Neuronal stem cell (in vitro differentiated cells): Measurements from ENCODE around the gene PARD3.

Source experiments
- DNase-seq: peaks from one replicate; pipeline ENCODE4 v3.0.0-alpha.2; 2013; ENCODE audit warnings: low spot score
- H2AFZ ChIP-seq: one replicate; pipeline ENCODE4 v1.6.1; 2013; ENCODE audit warnings: mild to moderate bottlenecking, low read length, inconsistent platforms
- H2AK5ac ChIP-seq: 2 replicates; pipeline ENCODE4 v1.6.1; 2013; ENCODE audit warnings: low read depth, mild to moderate bottlenecking, inconsistent platforms, low read length, moderate library complexity, mixed read lengths
- H2BK120ac ChIP-seq: 2 replicates; pipeline ENCODE4 v1.6.1; 2013; ENCODE audit warnings: low read depth, mild to moderate bottlenecking, inconsistent platforms, low read length, moderate library complexity, mixed read lengths
- H2BK12ac ChIP-seq: one replicate; pipeline ENCODE4 v1.6.1; 2013; ENCODE audit warnings: low read length, inconsistent platforms
- H2BK15ac ChIP-seq: 2 replicates; pipeline ENCODE4 v1.6.1; 2013; ENCODE audit warnings: mild to moderate bottlenecking, low read length, inconsistent platforms, mixed read lengths
- H2BK5ac ChIP-seq: one replicate; pipeline ENCODE4 v1.6.1; 2013; ENCODE audit warnings: inconsistent platforms, mild to moderate bottlenecking, low read length, moderate library complexity
- H3K14ac ChIP-seq: one replicate; pipeline ENCODE4 v1.6.1; 2013; ENCODE audit warnings: low read length, inconsistent platforms
- H3K18ac ChIP-seq: 2 replicates; pipeline ENCODE4 v1.6.1; 2013; ENCODE audit warnings: low read length, inconsistent platforms
- H3K23ac ChIP-seq: 2 replicates; pipeline ENCODE4 v1.6.1; 2013; ENCODE audit warnings: low read depth, mild to moderate bottlenecking, mixed read lengths, low read length, inconsistent platforms; ENCODE audit not compliant: poor library complexity
- H3K27ac ChIP-seq: replicated peaks from 3 replicates; pipeline ENCODE4 v1.5.1; 2013; ENCODE audit warnings: low read length, inconsistent platforms
- H3K27me3 ChIP-seq, 3 experiments: 2 replicates each; pipeline ENCODE4 v1.6.1; 2013; ENCODE audit warnings: low read length in 3 of 3, mild to moderate bottlenecking in 2 of 3, inconsistent platforms in 1 of 3, low read depth in 1 of 3, mixed read lengths in 1 of 3, moderate library complexity in 1 of 3; ENCODE audit not compliant: control insufficient read depth in 3 of 3, insufficient read depth in 3 of 3
- H3K36me3 ChIP-seq, 2 donors: replicated peaks in 1 of 2; 2 replicates each; pipeline ENCODE4 v1.6.1; 2013; ENCODE audit warnings: low read length in 2 of 2; ENCODE audit not compliant: control insufficient read depth in 2 of 2, insufficient read depth in 2 of 2
- H3K4ac ChIP-seq: 2 replicates; pipeline ENCODE4 v1.6.1; 2013; ENCODE audit warnings: inconsistent platforms, mild to moderate bottlenecking, low read length, moderate library complexity
- H3K4me1 ChIP-seq, 2 donors: 1 replicate in 1 of 2; 2 replicates in 1 of 2; pipeline ENCODE4 v1.6.1; 2013; ENCODE audit warnings: low read length in 2 of 2, low read depth in 1 of 2; ENCODE audit not compliant: control insufficient read depth in 2 of 2, insufficient read depth in 1 of 2
- H3K4me2 ChIP-seq: one replicate; pipeline ENCODE4 v1.6.1; 2013; ENCODE audit warnings: mild to moderate bottlenecking, low read length, inconsistent platforms; ENCODE audit not compliant: insufficient read depth, poor library complexity, severe bottlenecking
- H3K4me3 ChIP-seq, 2 donors: 2 replicates each; pipeline ENCODE4 v1.5.1; 2013; ENCODE audit warnings: low read length in 2 of 2, mild to moderate bottlenecking in 2 of 2, inconsistent platforms in 1 of 2, moderate library complexity in 1 of 2
- H3K79me1 ChIP-seq: one replicate; pipeline ENCODE4 v1.6.1; 2013; ENCODE audit warnings: low read depth, mild to moderate bottlenecking, inconsistent platforms, low read length, moderate library complexity
- H3K9ac ChIP-seq: one replicate; pipeline ENCODE4 v1.6.1; 2013; ENCODE audit warnings: mild to moderate bottlenecking, low read depth, low read length, inconsistent platforms; ENCODE audit not compliant: poor library complexity
- H3K9me3 ChIP-seq, 2 donors: replicated peaks in 1 of 2; 2 replicates each; pipeline versions ENCODE3 to v1.6.1; 2013; ENCODE audit warnings: low read length in 2 of 2, mild to moderate bottlenecking in 2 of 2, inconsistent platforms in 1 of 2, low read depth in 1 of 2, mixed read lengths in 1 of 2, moderate library complexity in 1 of 2; ENCODE audit not compliant: control insufficient read depth in 2 of 2, insufficient read depth in 1 of 2
- H4K8ac ChIP-seq: one replicate; pipeline ENCODE4 v1.6.1; 2013; ENCODE audit warnings: low read depth, mild to moderate bottlenecking, inconsistent platforms, low read length, moderate library complexity
- H4K91ac ChIP-seq: one replicate; pipeline ENCODE4 v1.6.1; 2013; ENCODE audit warnings: low read length, low read depth, mild to moderate bottlenecking, inconsistent platforms; ENCODE audit not compliant: poor library complexity
- WGBS, 2 donors: extraction: QIAGEN DNeasy Blood & Tissue Kit; methylation state at CpG; one replicate each; pipeline ENCODE4 v1.1.7; 2013; ENCODE audit warnings: missing lambda C conversion rate in 2 of 2, mixed read lengths in 1 of 2; ENCODE audit not compliant: insufficient read length in 2 of 2, insufficient replicate concordance in 1 of 2; ENCODE audit errors: extremely low coverage in 2 of 2; 5-methylcytosine and 5-hydroxymethylcytosine counted together

Gene PARD3

DNA sequence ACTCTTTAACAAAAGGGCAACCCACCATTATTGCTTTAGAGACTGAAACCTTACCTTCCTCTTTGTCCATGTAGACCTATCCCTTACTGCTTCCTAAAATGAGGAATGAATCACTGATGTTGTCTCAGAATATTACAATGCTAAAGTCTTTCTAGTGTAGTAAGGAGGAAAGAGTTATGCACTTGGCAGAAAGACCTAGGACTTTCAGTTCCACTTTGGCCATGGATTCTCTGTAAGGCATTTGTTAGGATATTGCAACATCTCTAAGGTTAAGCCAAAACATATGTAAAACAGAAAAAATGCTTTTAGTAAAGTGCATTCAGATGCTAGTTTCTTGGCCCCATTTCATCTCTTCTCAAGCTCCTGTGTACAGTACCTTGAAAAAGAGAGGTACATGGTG is 230.9 kb downstream of the PARD3 start:
- H3K4ac ChIP-seq = no peak overlapping the region
- H3K9me3 ChIP-seq = no peaks in the 10 kb centered on the region
- no peak for DNase-seq
- H3K23ac ChIP-seq = no peak overlapping the region
- H2BK12ac ChIP-seq = no peak overlapping the region
- H3K79me1 ChIP-seq = no peaks in the 10 kb centered on the region
- H2BK15ac ChIP-seq = no peak overlapping the region
- H3K4me2 ChIP-seq = no peak overlapping the region
- H3K9ac ChIP-seq = no peak overlapping the region
- no peak overlapping the region for H4K91ac ChIP-seq
- H3K14ac ChIP-seq = no peak overlapping the region
- no peak overlapping the region for H3K4me3 ChIP-seq
- H2AK5ac ChIP-seq = no peak overlapping the region
- no peak overlapping the region for H2AFZ ChIP-seq
- H3K4me1 ChIP-seq = peaks cover 0 to 7% of the 10 kb centered on the region in 2 donors
- H3K27ac ChIP-seq = no peak overlapping the region
- no peaks in the 10 kb centered on the region for H3K36me3 ChIP-seq
- no peaks in the 10 kb centered on the region for H3K27me3 ChIP-seq
- no peak overlapping the region for H2BK120ac ChIP-seq
- H4K8ac ChIP-seq = no peak overlapping the region
- no peak overlapping the region for H2BK5ac ChIP-seq
- no peak overlapping the region for H3K18ac ChIP-seq

DNA sequence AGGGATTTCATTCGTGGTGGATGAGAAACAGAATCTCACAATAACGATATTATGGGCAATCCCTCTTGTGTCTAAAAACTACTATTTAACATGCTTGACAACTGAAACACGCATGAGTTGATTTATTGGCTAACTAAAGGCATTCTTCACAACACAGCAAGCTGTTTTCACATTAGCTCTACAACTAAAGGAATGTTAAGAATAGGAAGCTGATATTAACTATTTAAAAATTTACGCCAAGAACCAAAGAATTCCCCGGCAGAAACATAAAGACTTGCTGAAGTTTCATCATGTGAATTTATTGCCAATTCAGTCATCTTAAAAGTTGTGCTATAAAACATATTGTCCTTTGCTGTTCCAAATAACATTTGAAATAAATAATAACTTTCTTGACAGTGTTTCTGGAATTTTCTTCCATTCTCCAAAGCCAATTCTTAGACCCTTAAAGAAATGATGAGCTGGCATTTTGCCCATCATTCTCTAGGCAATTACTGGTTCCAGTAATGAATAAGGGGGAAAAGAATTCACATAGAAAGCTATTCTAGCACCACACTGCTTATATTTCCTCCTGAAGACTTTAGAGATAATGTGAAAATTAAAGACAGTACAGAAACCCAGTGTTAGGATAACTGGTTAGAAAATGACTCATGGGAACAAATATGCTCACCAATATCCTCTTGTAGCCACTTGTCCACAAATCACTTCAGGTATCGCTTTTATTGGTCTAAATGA is 233.1 kb downstream of the PARD3 start:
- Histone ChIP-seq H2BK15ac (no peak overlapping the region), H3K4me2 (no peak overlapping the region), H3K9me3 (no peaks in the 10 kb centered on the region), H2BK12ac (no peak overlapping the region), H2AFZ (no peak overlapping the region), H3K36me3 (no peaks in the 10 kb centered on the region), H3K4me3 (no peak overlapping the region), H3K9ac (no peak overlapping the region), H3K27ac (no peak overlapping the region), H2BK120ac (no peak overlapping the region), H3K14ac (no peak overlapping the region), H3K18ac (no peak overlapping the region), H2AK5ac (no peak overlapping the region), H3K79me1 (no peaks in the 10 kb centered on the region), H3K4me1 (peaks cover 0 to 5% of the 10 kb centered on the region in 2 donors), H3K4ac (no peak overlapping the region), H4K8ac (no peak overlapping the region), H4K91ac (no peak overlapping the region), H2BK5ac (no peak overlapping the region), H3K27me3 (no peaks in the 10 kb centered on the region), H3K23ac (no peak overlapping the region)
- WGBS, 2 donors = no CpG with 5 or more reads among the region's 6 CpGs
- no peak for DNase-seq

GRCh38 chr10:34580643-34581042 is 234.5 kb downstream of the PARD3 start:
- no peak for DNase-seq

GRCh38 chr10:34580214-34580613 is 234.9 kb downstream of the PARD3 start:
- H2BK15ac ChIP-seq = no peak overlapping the region
- H3K9ac ChIP-seq = no peak overlapping the region
- no peak overlapping the region for H2AFZ ChIP-seq
- H3K4me3 ChIP-seq = no peak overlapping the region
- no peak overlapping the region for H4K91ac ChIP-seq
- WGBS, 2 donors = no CpG with 5 or more reads among the region's 6 CpGs
- H3K4me2 ChIP-seq = no peak overlapping the region
- no peak overlapping the region for H2BK120ac ChIP-seq
- H2AK5ac ChIP-seq = no peak overlapping the region
- H3K36me3 ChIP-seq = no peaks in the 10 kb centered on the region
- H3K9me3 ChIP-seq = no peaks in the 10 kb centered on the region
- no peak overlapping the region for H4K8ac ChIP-seq
- no peaks in the 10 kb centered on the region for H3K79me1 ChIP-seq
- H3K4ac ChIP-seq = no peak overlapping the region
- no peak overlapping the region for H3K14ac ChIP-seq
- DNase-seq = no peak
- no peaks in the 10 kb centered on the region for H3K27me3 ChIP-seq
- no peak overlapping the region for H3K27ac ChIP-seq
- no peak overlapping the region for H2BK5ac ChIP-seq
- H2BK12ac ChIP-seq = no peak overlapping the region
- H3K23ac ChIP-seq = no peak overlapping the region
- H3K4me1 ChIP-seq = peaks cover 4 to 17% of the 10 kb centered on the region in 2 donors
- H3K18ac ChIP-seq = no peak overlapping the region

More at GRCh38 chr10:34580643-34581042, 234.5 kb downstream of the PARD3 start:
- H4K91ac ChIP-seq = no peak overlapping the region
- no peak overlapping the region for H2BK15ac ChIP-seq
- H3K14ac ChIP-seq = no peak overlapping the region
- no peak overlapping the region for H2BK5ac ChIP-seq
- H3K23ac ChIP-seq = no peak overlapping the region
- no CpG with 5 or more reads among the region's 3 CpGs for WGBS, 2 donors
- H2BK12ac ChIP-seq = no peak overlapping the region
- no peaks in the 10 kb centered on the region for H3K79me1 ChIP-seq
- no peak overlapping the region for H2AK5ac ChIP-seq
- no peaks in the 10 kb centered on the region for H3K36me3 ChIP-seq
- H3K4ac ChIP-seq = no peak overlapping the region
- H3K9me3 ChIP-seq = no peaks in the 10 kb centered on the region
- no peak overlapping the region for H2BK120ac ChIP-seq
- H4K8ac ChIP-seq = no peak overlapping the region
- no peak overlapping the region for H3K4me3 ChIP-seq
- no peak overlapping the region for H2AFZ ChIP-seq
- H3K9ac ChIP-seq = no peak overlapping the region
- no peak overlapping the region for H3K27ac ChIP-seq
- H3K18ac ChIP-seq = no peak overlapping the region
- peaks cover 4 to 17% of the 10 kb centered on the region in 2 donors for H3K4me1 ChIP-seq
- no peaks in the 10 kb centered on the region for H3K27me3 ChIP-seq
- H3K4me2 ChIP-seq = no peak overlapping the region
